DND-41 (cell line): ENCODE data around the gene TM4SF18.
"Not testable (repeated sequence)": the region's sequence is repeated elsewhere in the genome, so short reads cannot be mapped to it uniquely, and the experiment has no call there.

Experiments
- ATAC-seq: fragments of 200-7000 bp; cut with Tn5 transposase; 3 replicates; pipeline ENCODE4 v1.9.1; 2021; ENCODE audit warnings: low read depth; ENCODE audit not compliant: insufficient read depth
- DNase-seq: peaks from one replicate; pipeline ENCODE4 v3.0.0-alpha.2; 2020
- H2AFZ ChIP-seq: 2 replicates; pipeline ENCODE4 v1.6.0; 2012; ENCODE audit warnings: low read depth, low read length
- H3K27ac ChIP-seq: 2 replicates; pipeline ENCODE4 v1.5.1; 2012; ENCODE audit warnings: low read length, inconsistent platforms
- H3K27me3 ChIP-seq: fragments of 200-600 bp; sonication (generic); 2 replicates; pipeline ENCODE4 v1.6.0; 2012; ENCODE audit warnings: low read length, mild to moderate bottlenecking, inconsistent platforms; ENCODE audit not compliant: insufficient read depth, poor library complexity
- H3K36me3 ChIP-seq: 2 replicates; pipeline ENCODE4 v1.5.1; 2012; ENCODE audit warnings: low read length, inconsistent platforms; ENCODE audit not compliant: insufficient read depth
- H3K4me1 ChIP-seq: 2 replicates; pipeline ENCODE4 v1.5.1; 2012; ENCODE audit warnings: mild to moderate bottlenecking, low read length; ENCODE audit not compliant: insufficient read depth
- H3K4me2 ChIP-seq: 2 replicates; pipeline ENCODE4 v1.6.0; 2012; ENCODE audit warnings: mild to moderate bottlenecking, moderate library complexity, low read length, inconsistent platforms; ENCODE audit not compliant: insufficient read depth
- H3K4me3 ChIP-seq, 2 experiments: fragments of 200-600 bp in 1 of 2; shearing (Covaris generic) in 1 of 2; 2 replicates each; pipeline ENCODE4 v1.5.1; 2012 to 2016; ENCODE audit warnings: inconsistent platforms in 2 of 2, low read length in 2 of 2, mild to moderate bottlenecking in 2 of 2, low read depth in 1 of 2, moderate library complexity in 1 of 2
- H3K79me2 ChIP-seq: 2 replicates; pipeline ENCODE4 v1.6.0; 2012; ENCODE audit warnings: low read length, inconsistent platforms; ENCODE audit not compliant: insufficient read depth
- H3K9ac ChIP-seq: 2 replicates; pipeline ENCODE4 v1.6.0; 2012; ENCODE audit warnings: low read depth, mild to moderate bottlenecking, inconsistent platforms, low read length, moderate library complexity
- H3K9me3 ChIP-seq: 2 replicates; pipeline ENCODE4 v1.5.1; 2012; ENCODE audit warnings: low read length, moderate library complexity, mild to moderate bottlenecking, inconsistent platforms; ENCODE audit not compliant: insufficient read depth, severe bottlenecking
- H4K20me1 ChIP-seq: 2 replicates; pipeline ENCODE4 v1.6.0; 2012; ENCODE audit warnings: low read length; ENCODE audit not compliant: insufficient read depth
- EZH2 ChIP-seq: IDR thresholded peaks from 3 replicates; pipeline ENCODE4 v1.6.1; 2012; ENCODE audit warnings: borderline replicate concordance, low read depth, mild to moderate bottlenecking, moderate library complexity, low read length, inconsistent platforms; ENCODE audit not compliant: severe bottlenecking
- TF ChIP-seq, protein P1 (sequence below): IDR thresholded peaks from 2 replicates; pipeline ENCODE4 v1.5.1; 2012; ENCODE audit warnings: borderline replicate concordance, low read length, moderate library complexity, mild to moderate bottlenecking; ENCODE audit not compliant: poor library complexity, severe bottlenecking; ENCODE audit errors: extremely low read depth

The TM4SF18 gene

DNA sequence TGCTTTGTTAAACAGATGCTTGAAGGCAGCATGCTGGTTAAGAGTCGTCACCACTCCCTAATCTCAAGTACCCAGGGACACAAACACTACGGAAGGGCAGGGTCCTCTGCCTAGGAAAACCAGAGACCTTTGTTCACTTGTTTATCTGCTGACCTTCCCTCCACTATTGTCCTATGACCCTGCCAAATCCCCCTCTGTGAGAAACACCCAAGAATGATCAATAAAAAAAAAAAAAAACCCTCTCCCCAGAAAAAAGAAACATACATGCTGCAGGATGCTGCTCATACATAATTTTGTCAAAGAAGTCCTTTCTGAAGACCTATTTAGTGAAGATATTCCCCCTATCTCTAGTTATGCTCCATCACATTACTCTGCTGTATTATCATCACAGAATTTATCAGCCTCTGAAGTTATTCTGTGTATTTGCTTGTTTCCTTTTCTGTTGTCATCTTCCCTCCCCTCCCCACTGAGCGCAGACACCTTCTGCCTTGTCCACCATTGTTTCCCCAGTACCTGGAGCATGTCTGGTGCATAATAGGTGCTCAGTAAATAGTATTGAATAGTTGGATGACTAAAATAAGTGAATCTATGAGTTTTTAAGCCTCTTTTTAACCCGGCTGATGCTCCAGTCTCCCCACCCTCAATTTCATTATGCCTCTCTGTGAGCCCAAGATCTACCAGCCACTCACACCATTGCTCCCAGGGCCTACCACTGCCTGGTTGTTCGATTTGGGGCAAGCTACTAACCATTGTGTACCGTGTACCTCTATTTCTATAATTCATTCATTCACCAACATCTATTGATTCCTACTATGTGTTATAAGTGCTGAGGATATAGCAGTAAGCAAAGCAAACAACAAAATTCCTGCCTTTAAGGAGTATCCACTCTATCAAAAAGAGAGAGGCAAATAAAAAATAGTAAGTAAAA, 48.0 kb upstream of the TM4SF18 start:
- no peak for ATAC-seq
- no peak overlapping the region for H2AFZ ChIP-seq
- H3K4me2 ChIP-seq = no peak overlapping the region
- DNase-seq = no peak
- no peaks in the 10 kb centered on the region for H4K20me1 ChIP-seq
- H3K27me3 ChIP-seq = no peaks in the 10 kb centered on the region
- no peaks in the 10 kb centered on the region for H3K4me1 ChIP-seq
- H3K36me3 ChIP-seq = no peaks in the 10 kb centered on the region
- H3K9ac ChIP-seq = no peak overlapping the region
- no peaks in the 10 kb centered on the region for H3K79me2 ChIP-seq
- no peak overlapping the region for H3K27ac ChIP-seq
- no peak overlapping the region for H3K4me3 ChIP-seq
- H3K9me3 ChIP-seq = no peaks in the 10 kb centered on the region
- TF ChIP-seq, protein P1, sequence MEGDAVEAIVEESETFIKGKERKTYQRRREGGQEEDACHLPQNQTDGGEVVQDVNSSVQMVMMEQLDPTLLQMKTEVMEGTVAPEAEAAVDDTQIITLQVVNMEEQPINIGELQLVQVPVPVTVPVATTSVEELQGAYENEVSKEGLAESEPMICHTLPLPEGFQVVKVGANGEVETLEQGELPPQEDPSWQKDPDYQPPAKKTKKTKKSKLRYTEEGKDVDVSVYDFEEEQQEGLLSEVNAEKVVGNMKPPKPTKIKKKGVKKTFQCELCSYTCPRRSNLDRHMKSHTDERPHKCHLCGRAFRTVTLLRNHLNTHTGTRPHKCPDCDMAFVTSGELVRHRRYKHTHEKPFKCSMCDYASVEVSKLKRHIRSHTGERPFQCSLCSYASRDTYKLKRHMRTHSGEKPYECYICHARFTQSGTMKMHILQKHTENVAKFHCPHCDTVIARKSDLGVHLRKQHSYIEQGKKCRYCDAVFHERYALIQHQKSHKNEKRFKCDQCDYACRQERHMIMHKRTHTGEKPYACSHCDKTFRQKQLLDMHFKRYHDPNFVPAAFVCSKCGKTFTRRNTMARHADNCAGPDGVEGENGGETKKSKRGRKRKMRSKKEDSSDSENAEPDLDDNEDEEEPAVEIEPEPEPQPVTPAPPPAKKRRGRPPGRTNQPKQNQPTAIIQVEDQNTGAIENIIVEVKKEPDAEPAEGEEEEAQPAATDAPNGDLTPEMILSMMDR = no peak
- no peak for TF ChIP-seq EZH2

DNA sequence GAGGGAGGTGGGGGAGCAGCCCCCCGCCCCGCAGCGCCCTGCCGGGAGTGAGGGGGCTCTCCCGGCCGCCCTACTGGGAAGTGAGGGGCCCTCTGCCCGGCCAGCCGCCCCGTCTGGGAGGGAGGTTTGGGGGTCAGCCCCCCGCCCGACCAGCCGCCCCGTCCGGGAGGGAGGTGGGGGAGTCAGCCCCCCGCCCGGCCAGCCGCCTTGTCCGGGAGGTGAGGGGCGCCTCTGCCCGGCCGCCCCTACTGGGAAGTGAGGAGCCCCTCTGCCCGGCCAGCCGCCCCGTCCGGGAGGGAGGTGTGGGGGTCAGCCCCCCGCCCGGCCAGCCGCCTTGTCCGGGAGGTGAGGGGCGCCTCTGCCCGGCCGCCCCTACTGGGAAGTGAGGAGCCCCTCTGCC, 46.8 kb upstream of the TM4SF18 start:
- H3K4me1 ChIP-seq, H4K20me1 ChIP-seq, H3K27me3 ChIP-seq, H3K27ac ChIP-seq, H3K4me2 ChIP-seq, H3K9ac ChIP-seq, H3K4me3 ChIP-seq, H3K79me2 ChIP-seq, DNase-seq, ATAC-seq, H3K36me3 ChIP-seq, H2AFZ ChIP-seq, H3K9me3 ChIP-seq: not testable (repeated sequence)

- no peak overlapping the region for H3K9ac ChIP-seq
- H2AFZ ChIP-seq = no peak overlapping the region
- H3K27ac ChIP-seq = no peak overlapping the region
- no peak for TF ChIP-seq EZH2
- TF ChIP-seq, protein P1 = no peak
- H3K27me3 ChIP-seq = no peaks in the 10 kb centered on the region
- H3K79me2 ChIP-seq = no peaks in the 10 kb centered on the region
- H4K20me1 ChIP-seq = no peaks in the 10 kb centered on the region
- H3K9me3 ChIP-seq = no peaks in the 10 kb centered on the region
- no peak overlapping the region for H3K4me2 ChIP-seq
- no peaks in the 10 kb centered on the region for H3K4me1 ChIP-seq
- no peak overlapping the region for H3K4me3 ChIP-seq
- no peaks in the 10 kb centered on the region for H3K36me3 ChIP-seq
- DNase-seq = no peak
- no peak for ATAC-seq
Measured at GRCh38 chr3:149378478-149379309, 45.3 kb upstream of the TM4SF18 start.
